Activated CD4-positive, CD25-positive, alpha-beta regulatory T cell (primary cell): ENCODE measurements around the gene SLAMF6.

Experiments
- DNase-seq, 4 experiments: peaks; one replicate each; lab custom pipeline; 2025; lab: John Stamatoyannopoulos, UW

The SLAMF6 gene

DNA sequence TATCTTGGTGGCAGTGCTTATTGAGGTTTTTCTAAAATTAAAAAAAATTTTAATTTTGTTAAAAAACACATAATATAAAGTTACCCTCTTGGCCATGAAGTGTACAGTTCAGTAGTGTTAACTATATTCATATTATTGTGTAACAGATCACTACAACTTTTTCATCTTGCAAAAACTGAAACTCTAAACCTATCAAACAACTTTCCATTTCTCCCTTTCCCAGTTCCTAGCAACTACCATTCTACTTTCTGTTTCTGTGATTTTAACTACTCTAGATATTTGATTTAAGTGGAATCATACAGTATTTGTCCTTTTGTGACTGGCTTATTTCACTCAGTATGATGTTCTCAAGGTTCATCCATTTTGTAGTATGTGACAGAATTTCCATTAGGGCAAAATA lies 55.5 kb downstream of the SLAMF6 start:
- no peak for DNase-seq

DNA sequence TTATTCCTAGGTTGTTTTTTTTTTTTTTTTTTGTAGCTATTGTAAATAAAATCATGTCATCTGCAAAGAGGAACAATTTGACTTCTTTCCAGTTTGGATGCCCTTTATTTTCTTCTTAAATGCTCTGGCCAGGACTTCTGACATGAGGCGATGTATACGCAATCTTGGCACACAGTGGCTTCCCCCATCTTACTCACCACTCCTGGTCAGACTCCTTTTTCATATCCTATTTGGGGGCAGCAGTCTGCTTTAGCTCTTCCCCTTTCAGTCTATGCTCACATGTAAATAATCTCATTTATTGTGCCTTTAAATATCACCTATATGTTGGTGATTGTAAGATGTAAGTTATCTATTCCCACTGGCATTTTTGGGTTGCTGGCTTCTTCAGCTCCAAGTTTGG lies 56.1 kb downstream of the SLAMF6 start:
- no peak for DNase-seq

GRCh38 chr1:160465123-160465522 lies 57.9 kb downstream of the SLAMF6 start:
- no peak for DNase-seq

- DNase-seq: no peak
Measured at GRCh38 chr1:160460683-160461287, 62.3 kb downstream of the SLAMF6 start.

GRCh38 chr1:160460214-160460642 lies 62.8 kb downstream of the SLAMF6 start:
- DNase-seq: no peak

DNA sequence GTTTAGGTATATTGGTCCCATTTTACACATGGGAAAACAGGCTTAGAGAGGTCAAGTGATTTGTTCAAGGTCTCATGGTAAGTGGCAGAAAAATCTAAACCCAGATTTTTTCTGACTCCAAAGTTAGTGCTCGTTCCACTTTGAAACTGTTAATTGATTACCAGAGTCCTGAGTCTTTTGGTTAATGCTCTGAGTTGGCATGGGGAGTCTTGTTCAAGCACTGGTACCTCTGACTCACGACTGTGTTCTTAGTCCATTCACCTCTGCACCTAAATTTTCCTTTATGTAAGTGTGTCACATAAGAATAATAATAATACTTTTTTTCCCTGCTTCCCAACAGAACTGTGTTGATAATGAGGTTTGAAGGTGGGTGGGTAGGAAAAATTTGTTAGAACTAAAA lies 63.4 kb downstream of the SLAMF6 start:
- no peak for DNase-seq

- no peak for DNase-seq
Measured at GRCh38 chr1:160459056-160459455, 64.0 kb downstream of the SLAMF6 start.

DNA sequence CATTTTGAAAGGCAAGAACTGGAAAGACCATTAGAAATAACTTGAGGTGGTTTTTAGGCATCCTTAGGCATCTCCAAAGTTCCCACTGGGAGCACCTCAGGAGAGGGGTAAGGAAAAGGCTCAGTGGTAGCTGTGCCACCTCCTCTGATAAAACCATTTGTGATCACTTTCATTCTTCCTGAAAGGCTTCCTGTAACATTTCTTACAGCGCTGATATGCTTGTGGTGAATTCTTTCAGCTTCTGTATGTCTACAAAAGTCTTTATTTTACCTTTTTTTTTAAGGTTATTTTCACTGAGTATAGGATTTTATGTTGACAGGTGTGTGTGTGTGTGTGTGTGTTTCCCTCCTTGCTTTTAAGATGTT lies 67.9 kb downstream of the SLAMF6 start:
- DNase-seq: no peak

- DNase-seq: no peak
Measured at GRCh38 chr1:160454371-160455152, 68.5 kb downstream of the SLAMF6 start.

DNA sequence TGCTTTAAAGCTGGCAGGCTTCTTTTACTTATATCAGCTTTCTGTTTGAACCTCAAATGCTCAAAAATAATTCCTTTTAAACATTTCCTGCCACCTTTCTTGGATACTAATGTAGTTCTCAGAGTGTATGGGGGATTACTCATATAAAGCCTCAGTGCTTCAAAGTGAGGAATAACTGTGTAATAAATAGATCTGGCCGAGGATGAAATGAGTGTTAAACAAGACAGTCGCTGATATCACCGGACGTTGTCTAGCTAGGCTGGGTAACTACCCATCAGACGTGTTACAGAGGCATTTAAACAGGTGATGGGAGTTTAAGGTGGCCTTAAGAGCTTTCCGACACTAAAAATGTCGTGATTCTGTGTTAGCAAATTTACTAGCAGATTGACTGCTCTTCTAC lies 69.6 kb downstream of the SLAMF6 start:
- DNase-seq: no peak

- no peak for DNase-seq
Measured at GRCh38 chr1:160451859-160452232, 71.2 kb downstream of the SLAMF6 start.

GRCh38 chr1:160451119-160451858 lies 71.8 kb downstream of the SLAMF6 start:
- no peak for DNase-seq

DNA sequence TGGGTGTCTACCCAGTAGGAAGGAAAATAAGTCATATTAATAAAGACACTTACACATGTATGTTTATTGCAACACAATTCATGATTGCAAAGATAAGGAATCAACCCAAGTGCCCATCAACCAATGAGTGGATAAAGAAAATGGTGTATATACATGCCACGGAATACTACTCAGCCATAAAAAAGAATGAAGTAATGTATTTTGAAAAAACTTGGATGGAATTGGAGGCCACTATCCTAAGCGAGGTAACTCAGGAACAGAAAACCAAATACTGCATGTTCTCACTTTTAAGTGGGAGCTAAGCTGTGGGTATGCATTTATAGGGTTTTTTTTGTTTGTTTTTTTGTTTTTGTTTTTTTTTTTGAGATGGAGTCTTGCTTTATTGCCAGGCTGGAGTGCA lies 73.6 kb downstream of the SLAMF6 start:
- DNase-seq: no peak

GRCh38 chr1:160446945-160447600 lies 76.0 kb downstream of the SLAMF6 start:
- DNase-seq: no peak

DNA sequence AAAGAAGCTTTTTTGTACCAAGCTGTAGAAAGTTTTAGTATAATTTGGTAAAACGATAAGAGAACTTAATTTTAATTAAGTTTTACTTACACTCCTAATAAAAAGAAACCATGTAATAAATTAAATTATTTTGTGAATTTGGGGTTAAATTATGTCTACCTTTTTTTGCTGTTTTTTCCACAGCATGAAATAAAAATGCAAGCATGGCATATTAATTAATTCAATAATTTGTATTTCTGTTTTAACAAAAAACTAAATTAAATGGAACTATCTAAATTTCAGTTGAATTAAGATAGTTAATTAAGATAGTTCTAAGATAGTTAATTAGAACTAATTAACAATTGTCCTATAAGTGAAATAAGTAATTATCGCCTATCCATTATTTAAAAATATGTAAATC lies 83.3 kb downstream of the SLAMF6 start:
- DNase-seq: no peak

DNA sequence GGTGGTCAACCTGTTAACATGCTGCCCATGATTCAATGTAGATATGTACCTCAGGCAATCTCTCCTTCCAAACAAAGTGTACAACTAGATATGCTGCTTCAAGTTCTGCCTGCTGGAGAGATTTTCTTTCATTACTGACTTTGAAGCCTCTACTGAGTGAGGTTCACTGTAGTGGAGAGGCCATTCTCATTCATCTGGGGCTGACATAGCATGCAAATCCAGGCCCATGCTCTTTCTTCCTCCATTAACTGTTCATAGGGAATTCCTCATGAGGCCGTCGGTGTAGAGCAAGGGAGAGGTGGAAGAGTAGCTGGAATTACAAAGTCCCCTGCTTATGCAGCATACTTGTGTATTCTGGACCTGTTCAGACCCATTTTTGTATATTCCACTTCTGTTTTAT lies 84.1 kb downstream of the SLAMF6 start:
- no peak for DNase-seq

- DNase-seq: no peak
Measured at GRCh38 chr1:160438317-160438918, 84.6 kb downstream of the SLAMF6 start.

- DNase-seq: no peak
Measured at GRCh38 chr1:160437432-160438316, 85.4 kb downstream of the SLAMF6 start.

- no peak for DNase-seq
Measured at GRCh38 chr1:160436966-160437365, 86.1 kb downstream of the SLAMF6 start.
